CD4-positive, alpha-beta T cell treated with Interleukin-6 at 100 ng/mL for 8 hours (primary cell): ENCODE results near the gene MAEA.
A peak's percentile ranks its signal among the peaks of the same experiment; 100 is the strongest.

ENCODE experiments used
- DNase-seq: peaks from one replicate; pipeline ENCODE4 v3.0.0-alpha.2; 2020; ENCODE audit warnings: mixed read lengths, low spot score

The MAEA gene

GRCh38 chr4:1249731-1250526 is 39.8 kb upstream of the MAEA start:
- DNase-seq, result peak; percentile 31

- DNase-seq, result no peak
Measured at GRCh38 chr4:1250527-1250812, 39.2 kb upstream of the MAEA start.

GRCh38 chr4:1250921-1251772 is 38.5 kb upstream of the MAEA start:
- no peak for DNase-seq

GRCh38 chr4:1251773-1252066 is 38.0 kb upstream of the MAEA start:
- no peak for DNase-seq

GRCh38 chr4:1252928-1253492 is 36.7 kb upstream of the MAEA start:
- DNase-seq, result no peak

- peak; percentile 36 for DNase-seq
Measured at GRCh38 chr4:1253831-1254230, 35.9 kb upstream of the MAEA start.

- no peak for DNase-seq
Measured at GRCh38 chr4:1255151-1255550, 34.5 kb upstream of the MAEA start.

GRCh38 chr4:1255699-1256098 is 34.0 kb upstream of the MAEA start:
- no peak for DNase-seq

- DNase-seq, result no peak
Measured at GRCh38 chr4:1258457-1258856, 31.2 kb upstream of the MAEA start.

GRCh38 chr4:1259966-1260365 is 29.7 kb upstream of the MAEA start:
- no peak for DNase-seq

GRCh38 chr4:1260418-1261106 is 29.1 kb upstream of the MAEA start:
- DNase-seq, result no peak

- DNase-seq, result no peak
Measured at GRCh38 chr4:1261107-1261928, 28.4 kb upstream of the MAEA start.

- DNase-seq, result no peak
Measured at GRCh38 chr4:1264942-1265341, 24.7 kb upstream of the MAEA start.

GRCh38 chr4:1265351-1265750 is 24.3 kb upstream of the MAEA start:
- DNase-seq, result no peak

GRCh38 chr4:1266881-1267763 is 22.6 kb upstream of the MAEA start:
- no peak for DNase-seq

GRCh38 chr4:1269209-1269608 is 20.5 kb upstream of the MAEA start:
- DNase-seq, result no peak

GRCh38 chr4:1271686-1272085 is 18.0 kb upstream of the MAEA start:
- no peak for DNase-seq

- DNase-seq, result no peak
Measured at GRCh38 chr4:1274871-1275270, 14.8 kb upstream of the MAEA start.

- DNase-seq, result no peak
Measured at GRCh38 chr4:1276984-1277383, 12.7 kb upstream of the MAEA start.

GRCh38 chr4:1277667-1278665 is 11.7 kb upstream of the MAEA start:
- no peak for DNase-seq
